CD4-positive, alpha-beta T cell treated with Interleukin-6 at 100 ng/mL for 8 hours (primary cell): Measurements from ENCODE around the gene ADM5.
"Not testable (repeated sequence)": the region's sequence is repeated elsewhere in the genome, so short reads cannot be mapped to it uniquely, and the experiment has no call there.

Source experiments
- DNase-seq: peaks from one replicate; pipeline ENCODE4 v3.0.0-alpha.2; 2020; ENCODE audit warnings: mixed read lengths, low spot score

The ADM5 gene

GRCh38 chr19:49701271-49701786 is 11.9 kb downstream of the ADM5 start:
- no peak for DNase-seq

- DNase-seq = no peak
Measured at GRCh38 chr19:49704888-49705642, 15.7 kb downstream of the ADM5 start.

- no peak for DNase-seq
Measured at GRCh38 chr19:49705919-49706318, 16.5 kb downstream of the ADM5 start.

GRCh38 chr19:49710372-49710951 is 21.1 kb downstream of the ADM5 start:
- no peak for DNase-seq

- no peak for DNase-seq
Measured at GRCh38 chr19:49712397-49712859, 23.0 kb downstream of the ADM5 start.

- no peak for DNase-seq
Measured at GRCh38 chr19:49713236-49713845, 23.9 kb downstream of the ADM5 start.

GRCh38 chr19:49716154-49716553 is 26.8 kb downstream of the ADM5 start:
- no peak for DNase-seq

GRCh38 chr19:49718511-49718910 is 29.1 kb downstream of the ADM5 start:
- DNase-seq = no peak

- DNase-seq = no peak
Measured at GRCh38 chr19:49718991-49719390, 29.6 kb downstream of the ADM5 start.

GRCh38 chr19:49719420-49719819 is 30.0 kb downstream of the ADM5 start:
- DNase-seq = not testable (repeated sequence)

- no peak for DNase-seq
Measured at GRCh38 chr19:49727217-49728030, 38.0 kb downstream of the ADM5 start.

GRCh38 chr19:49730166-49730565 is 40.8 kb downstream of the ADM5 start:
- no peak for DNase-seq

GRCh38 chr19:49738268-49738667 is 48.9 kb downstream of the ADM5 start:
- no peak for DNase-seq

- DNase-seq = no peak
Measured at GRCh38 chr19:49739098-49739497, 49.7 kb downstream of the ADM5 start.

- no peak for DNase-seq
Measured at GRCh38 chr19:49739933-49740332, 50.5 kb downstream of the ADM5 start.
